Right kidney (tissue), 1 donor: ENCODE measurements around the gene ZNF469.
"Not testable (repeated sequence)": the region's sequence is repeated elsewhere in the genome, so short reads cannot be mapped to it uniquely, and the experiment has no call there.

Experiments used
- DNase-seq: peaks from one replicate; pipeline ENCODE4 v3.0.0-alpha.2; 2016

ZNF469 gene

DNA sequence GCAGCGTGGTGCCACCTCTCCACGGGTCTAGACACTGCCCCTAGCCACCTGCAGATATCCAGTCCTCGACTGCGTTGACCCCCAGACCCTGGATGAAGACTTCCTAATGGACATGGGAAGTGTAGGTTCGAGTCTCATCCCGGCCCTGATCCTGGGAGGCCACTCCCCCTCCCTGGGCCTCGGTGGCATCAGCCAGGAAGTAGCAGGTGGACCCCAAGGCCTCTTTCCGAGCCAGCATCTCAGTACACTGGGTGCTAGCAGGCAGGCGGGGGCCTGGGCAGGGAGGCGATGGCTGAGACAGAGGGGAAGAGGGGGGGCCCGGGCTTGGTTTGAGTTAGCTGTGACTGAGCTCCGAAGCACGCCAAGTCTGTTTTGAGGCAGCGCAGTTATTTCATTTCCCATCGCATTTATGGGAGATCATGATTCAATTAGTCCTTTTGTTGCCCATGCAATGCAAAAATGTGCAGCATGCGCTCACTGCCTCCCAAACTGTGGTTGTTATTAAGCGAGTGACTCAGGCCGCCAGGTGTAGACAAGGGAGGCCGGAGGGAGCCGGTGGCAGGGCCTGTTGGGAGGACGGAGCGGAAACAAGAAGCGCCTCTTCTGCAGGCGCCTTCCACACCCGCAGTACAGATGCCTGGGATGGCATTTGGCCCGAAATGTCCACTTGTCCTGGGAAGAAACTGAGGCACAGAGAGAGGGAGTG lies 25.3 kb upstream of the ZNF469 start:
- no peak for DNase-seq

- no peak for DNase-seq
Measured at GRCh38 chr16:88358023-88358420, 24.7 kb upstream of the ZNF469 start.

GRCh38 chr16:88359008-88359407 lies 23.8 kb upstream of the ZNF469 start:
- DNase-seq = no peak

GRCh38 chr16:88360401-88360800 lies 22.4 kb upstream of the ZNF469 start:
- DNase-seq = not testable (repeated sequence)

- DNase-seq = no peak
Measured at GRCh38 chr16:88360999-88361398, 21.8 kb upstream of the ZNF469 start.

GRCh38 chr16:88361775-88362174 lies 21.0 kb upstream of the ZNF469 start:
- DNase-seq = no peak

GRCh38 chr16:88363239-88363891 lies 19.4 kb upstream of the ZNF469 start:
- no peak for DNase-seq

- DNase-seq = no peak
Measured at GRCh38 chr16:88365244-88365865, 17.4 kb upstream of the ZNF469 start.

DNA sequence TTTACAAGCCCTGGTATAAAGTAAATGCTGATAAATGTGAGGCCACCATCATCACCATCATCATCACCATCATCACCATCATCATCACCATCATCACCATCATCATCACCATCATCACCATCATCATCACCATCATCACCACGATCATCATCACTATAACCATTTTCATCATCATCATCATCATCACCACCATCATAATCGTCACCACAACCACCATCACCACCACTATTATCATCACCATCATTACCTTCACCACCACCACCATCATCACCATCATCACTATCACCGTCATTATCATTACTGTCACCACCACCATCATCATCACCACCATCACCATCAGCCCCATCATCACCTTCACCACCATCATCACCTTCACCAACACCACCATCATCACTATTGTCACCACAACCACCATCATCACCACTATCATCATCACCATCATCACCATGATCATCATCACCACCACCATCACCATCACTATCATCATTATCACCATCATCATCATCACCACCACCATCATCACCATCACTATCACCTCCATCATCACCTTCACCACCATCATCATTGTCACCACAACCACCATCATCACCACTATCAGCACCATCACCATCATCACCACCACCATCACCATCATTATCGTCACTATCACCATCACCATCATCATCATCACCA lies 16.6 kb upstream of the ZNF469 start:
- no peak for DNase-seq

GRCh38 chr16:88366704-88367047 lies 16.1 kb upstream of the ZNF469 start:
- no peak for DNase-seq

- DNase-seq = no peak
Measured at GRCh38 chr16:88367560-88367959, 15.2 kb upstream of the ZNF469 start.

- no peak for DNase-seq
Measured at GRCh38 chr16:88368036-88368435, 14.7 kb upstream of the ZNF469 start.

- no peak for DNase-seq
Measured at GRCh38 chr16:88368994-88369393, 13.8 kb upstream of the ZNF469 start.

GRCh38 chr16:88369447-88370008 lies 13.2 kb upstream of the ZNF469 start:
- DNase-seq = no peak

GRCh38 chr16:88370365-88370764 lies 12.4 kb upstream of the ZNF469 start:
- no peak for DNase-seq

DNA sequence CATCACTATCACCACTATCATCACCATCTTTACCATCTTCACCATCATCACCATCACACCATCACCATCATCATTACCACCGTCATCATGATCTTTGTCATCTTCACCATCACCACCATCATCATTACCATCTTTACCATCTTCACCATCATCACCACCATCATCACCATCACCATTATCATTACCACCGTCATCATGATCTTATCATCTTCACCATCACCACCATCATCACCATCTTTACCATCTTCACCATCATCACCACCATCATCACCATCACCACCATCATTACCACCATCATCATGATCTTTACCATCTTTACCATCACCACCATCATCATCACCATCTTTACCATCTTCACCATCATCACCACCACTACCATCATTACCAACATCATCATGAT lies 10.2 kb upstream of the ZNF469 start:
- DNase-seq = no peak

GRCh38 chr16:88373211-88373610 lies 9.5 kb upstream of the ZNF469 start:
- no peak for DNase-seq

- DNase-seq = no peak
Measured at GRCh38 chr16:88373927-88374492, 8.7 kb upstream of the ZNF469 start.

GRCh38 chr16:88374736-88375135 lies 8.0 kb upstream of the ZNF469 start:
- DNase-seq = no peak

- DNase-seq = no peak
Measured at GRCh38 chr16:88375236-88375975, 7.4 kb upstream of the ZNF469 start.

- DNase-seq = no peak
Measured at GRCh38 chr16:88375996-88376834, 6.5 kb upstream of the ZNF469 start.
